HCT116 (cell line): ENCODE measurements around the gene GRK5. TPM values are rescaled to one million over a fixed set of nuclear protein-coding genes. Genes with fewer than 3 reads are reported as not detected.

Experiments used
- ATAC-seq: fragments of 200-7000 bp; cut with Tn5 transposase; 2 replicates; pipeline ENCODE4 v1.9.1; 2020; ENCODE audit warnings: mild to moderate bottlenecking, moderate library complexity
- BruUV-seq: library from RNA; stranded (reverse); fragments of 400-500 nt; replicated peaks from 2 replicates; lab custom pipeline; 2021; lab: Mats Ljungman, UMichigan
- CTCF ChIA-PET: fragments of 300-600 bp; sonication (Branson Sonifier 250); formaldehyde crosslinking; loops from one replicate; lab custom pipeline; 2021; ENCODE audit warnings: antibody characterized with exemption; lab: Charles Lee
- POLR2A ChIA-PET: fragments of 300-600, 350-600 bp; sonication (Branson Sonifier 250); formaldehyde crosslinking; loops from one replicate; lab custom pipeline; 2021; ENCODE audit warnings: antibody characterized with exemption; lab: Charles Lee
- RAD21 ChIA-PET, 2 experiments: fragments of 300-600 bp; sonication (Branson Sonifier 250); formaldehyde crosslinking; loops; one replicate each; lab custom pipeline; 2023; ENCODE audit warnings: low total read pairs in 2 of 2; ENCODE audit not compliant: uncharacterized antibody in 2 of 2, unreplicated experiment in 2 of 2, low non-redundant PET in 1 of 2; lab: Charles Lee
- DNase-seq: peaks from one replicate; pipeline ENCODE4 v3.0.0-alpha.2; 2010; ENCODE audit warnings: low read depth, low spot score
- H2AFZ ChIP-seq: fragments of 200-600 bp; shearing (Covaris generic), sonication (generic); 2 replicates; pipeline ENCODE4 v1.6.1; 2017; ENCODE audit warnings: low read depth, mixed run types, mixed read lengths, antibody characterized with exemption, low read length; ENCODE audit not compliant: poor library complexity, severe bottlenecking
- H3K27ac ChIP-seq: 2 replicates; pipeline ENCODE4 v1.5.1; 2012; ENCODE audit warnings: low read depth, low read length
- H3K27me3 ChIP-seq: fragments of 200-600 bp; sonication (generic); 2 replicates; pipeline ENCODE4 v1.6.1; 2016; ENCODE audit warnings: mixed run types, low read length, mixed read lengths; ENCODE audit not compliant: insufficient read depth
- H3K36me3 ChIP-seq, 2 experiments: fragments of 200-500 bp in 1 of 2; fragments of 200-600 bp in 1 of 2; sonication (Bioruptor generic) in 1 of 2; sonication (generic) in 1 of 2; 2 replicates each; pipeline versions ENCODE4 v1.5.1 to v1.6.1; 2014 to 2016; ENCODE audit warnings: low read length in 2 of 2, inconsistent platforms in 1 of 2, mixed read lengths in 1 of 2, mixed run types in 1 of 2; ENCODE audit not compliant: insufficient read depth in 2 of 2, control insufficient read depth in 1 of 2
- H3K4me1 ChIP-seq, 2 experiments: fragments of 200-600 bp in 1 of 2; sonication (generic) in 1 of 2; 2 replicates each; pipeline versions ENCODE4 v1.5.1 to v1.6.1; 2012 to 2017; ENCODE audit warnings: low read length in 2 of 2, inconsistent platforms in 1 of 2, mild to moderate bottlenecking in 1 of 2, mixed read lengths in 1 of 2, mixed run types in 1 of 2, moderate library complexity in 1 of 2; ENCODE audit not compliant: insufficient read depth in 2 of 2, control insufficient read depth in 1 of 2
- H3K4me2 ChIP-seq: fragments of 200-600 bp; sonication (generic); 2 replicates; pipeline ENCODE4 v1.6.1; 2017; ENCODE audit warnings: mixed run types, low read length, mixed read lengths
- H3K4me3 ChIP-seq, 2 experiments: fragments of 200-600 bp in 1 of 2; sonication (generic) in 1 of 2; replicated peaks in 1 of 2; 2 replicates each; pipeline ENCODE4 v1.5.1; 2011 to 2016; ENCODE audit warnings: low read length in 2 of 2, control low read depth in 1 of 2, low read depth in 1 of 2, mild to moderate bottlenecking in 1 of 2, mixed read lengths in 1 of 2, mixed run types in 1 of 2
- H3K79me2 ChIP-seq: fragments of 200-600 bp; sonication (generic); 2 replicates; pipeline ENCODE4 v1.6.1; 2017; ENCODE audit warnings: mild to moderate bottlenecking, mixed run types, low read length, moderate library complexity, mixed read lengths; ENCODE audit not compliant: insufficient read depth
- H3K9ac ChIP-seq: fragments of 200-600 bp; sonication (generic); 2 replicates; pipeline ENCODE4 v1.6.1; 2016; ENCODE audit warnings: low read length, mixed read lengths
- H3K9me2 ChIP-seq: fragments of 200-600 bp; sonication (generic), shearing (Covaris generic); 2 replicates; pipeline ENCODE4 v1.6.1; 2017; ENCODE audit warnings: mixed run types, mild to moderate bottlenecking, moderate library complexity; ENCODE audit not compliant: insufficient read depth
- H3K9me3 ChIP-seq, 2 experiments: fragments of 200-500 bp in 1 of 2; fragments of 200-600 bp in 1 of 2; sonication (Bioruptor generic) in 1 of 2; sonication (generic) in 1 of 2; 2 replicates each; pipeline ENCODE4 v1.6.1; 2014 to 2017; ENCODE audit warnings: low read length in 2 of 2, mixed read lengths in 2 of 2, inconsistent platforms in 1 of 2, low read depth in 1 of 2, mild to moderate bottlenecking in 1 of 2, mixed run types in 1 of 2, moderate library complexity in 1 of 2; ENCODE audit not compliant: control insufficient read depth in 1 of 2, insufficient read depth in 1 of 2
- H4K20me1 ChIP-seq: fragments of 200-600 bp; sonication (generic), shearing (Covaris generic); 2 replicates; pipeline ENCODE4 v1.6.1; 2017; ENCODE audit warnings: mixed run types, mild to moderate bottlenecking, moderate library complexity; ENCODE audit not compliant: insufficient read depth
- CBX3 ChIP-seq: IDR thresholded peaks from 2 replicates; pipeline ENCODE4 v1.6.1; 2012; ENCODE audit warnings: low read depth
- CEBPB ChIP-seq: IDR thresholded peaks from 2 replicates; pipeline ENCODE4 v1.6.1; 2012; ENCODE audit warnings: low read depth
- ELF1 ChIP-seq: IDR thresholded peaks from 2 replicates; pipeline ENCODE4 v1.6.1; 2012; ENCODE audit warnings: low read depth, borderline replicate concordance
- EZH2 ChIP-seq: fragments of 200-600 bp; sonication (generic); IDR thresholded peaks from 2 replicates; pipeline ENCODE4 v1.6.1; 2017; ENCODE audit warnings: antibody characterized with exemption, mixed run types
- POLR2A ChIP-seq: IDR thresholded peaks from 2 replicates; pipeline ENCODE4 v1.7.0; 2011; ENCODE audit warnings: borderline replicate concordance; ENCODE audit not compliant: insufficient read depth, insufficient read length; ENCODE audit errors: extremely low read depth
- POLR2AphosphoS5 ChIP-seq: IDR thresholded peaks from 2 replicates; pipeline ENCODE4 v1.6.1; 2011; ENCODE audit warnings: mild to moderate bottlenecking, low read depth, low read length, moderate library complexity
- SP1 ChIP-seq: IDR thresholded peaks from 2 replicates; pipeline ENCODE4 v1.6.1; 2012; ENCODE audit warnings: low read depth
- TCF7L2 ChIP-seq: IDR thresholded peaks from 2 replicates; pipeline ENCODE4 v1.7.0; 2011; ENCODE audit warnings: borderline replicate concordance, inconsistent platforms; ENCODE audit not compliant: insufficient read depth, insufficient read length; ENCODE audit errors: extremely low read depth
- YY1 ChIP-seq: IDR thresholded peaks from 2 replicates; pipeline ENCODE4 v1.6.1; 2011; ENCODE audit warnings: low read length, low read depth, moderate library complexity, mild to moderate bottlenecking; ENCODE audit not compliant: insufficient replicate concordance; ENCODE audit errors: extremely low read depth
- ZFX ChIP-seq: fragments of 450-650 bp; IDR thresholded peaks from 2 replicates; pipeline ENCODE4 v1.6.1; 2017
- intact Hi-C: fragments of 100-400 bp; cut with micrococcal nuclease; formaldehyde crosslinking; loops from 2 replicates; pipeline ENCODE4 v1.10.0; 2022
- total RNA-seq: library from RNA; stranded (reverse); gene quantifications from one replicate; pipeline ENCODE4 v1.2.1, GENCODE V29; 2021; ENCODE audit not compliant: unreplicated experiment
- TF ChIP-seq, protein P1 (sequence below): IDR thresholded peaks from 2 replicates; pipeline ENCODE4 v1.6.1; 2012; ENCODE audit warnings: low read depth
- TF ChIP-seq, protein P2 (sequence below): IDR thresholded peaks from 2 replicates; pipeline ENCODE4 v1.6.1; 2011; ENCODE audit warnings: mild to moderate bottlenecking, low read length, moderate library complexity; ENCODE audit not compliant: insufficient replicate concordance; ENCODE audit errors: extremely low read depth
- TF ChIP-seq, protein P3 (sequence below), 3 experiments: fragments of 200-600 bp in 1 of 3; sonication (generic) in 1 of 3; IDR thresholded peaks in 2 of 3; conservative IDR thresholded peaks in 1 of 3; 2 replicates each; pipeline ENCODE4 v1.5.1; 2012 to 2017; ENCODE audit warnings: low read depth in 2 of 3, low read length in 2 of 3, antibody characterized with exemption in 1 of 3, borderline replicate concordance in 1 of 3, control low read depth in 1 of 3, mild to moderate bottlenecking in 1 of 3, mixed read lengths in 1 of 3, mixed run types in 1 of 3, moderate library complexity in 1 of 3; ENCODE audit not compliant: insufficient read depth in 1 of 3

Gene GRK5
- total RNA-seq, 1 experiment from 2014 or later = 7.3 TPM

DNA sequence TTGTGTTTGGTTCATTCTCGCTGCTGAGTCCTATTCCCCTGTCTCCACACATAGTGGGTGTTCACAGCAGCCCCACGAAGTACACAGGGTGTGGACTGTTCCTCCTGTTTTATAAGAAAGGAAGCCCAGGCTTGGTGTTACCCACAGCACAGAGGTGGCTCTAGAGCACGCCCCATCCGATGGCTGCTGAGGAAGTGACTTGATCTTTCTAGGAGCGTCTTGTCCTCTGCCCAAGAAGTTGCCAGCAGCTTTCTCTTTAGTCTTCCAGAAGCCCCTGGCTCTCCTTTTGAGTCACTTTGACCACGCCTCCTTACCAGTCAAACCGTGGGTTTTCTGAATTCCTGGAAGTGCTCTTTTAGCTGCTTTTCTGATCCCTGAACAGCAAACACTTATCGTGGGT, 94.0 kb downstream of the GRK5 start:
- ChIA-PET RAD21 (no interaction called here), CTCF (no interaction called here), POLR2A (no interaction called here)
- no peaks in the 10 kb centered on the region for H3K79me2 ChIP-seq
- H3K4me3 ChIP-seq = no peak overlapping the region
- H3K9me3 ChIP-seq = peaks cover 0 to 3% of the 10 kb centered on the region in 2 experiments; a peak in 1 of 4 replicates
- no peaks in the 10 kb centered on the region for H3K36me3 ChIP-seq
- peaks cover 24 to 76% of the 10 kb centered on the region in 2 experiments for H3K4me1 ChIP-seq
- ATAC-seq (no peak), DNase-seq (no peak)
- no peaks in the 10 kb centered on the region for H3K27me3 ChIP-seq
- intact Hi-C loops = no loop called here
- H4K20me1 ChIP-seq = no peaks in the 10 kb centered on the region
- H3K9ac ChIP-seq = no peak overlapping the region
- H3K9me2 ChIP-seq = no peaks in the 10 kb centered on the region
- no peak overlapping the region for H3K27ac ChIP-seq
- BruUV-seq = no TSS peak
- no peak overlapping the region for H2AFZ ChIP-seq
- no peak for TF ChIP-seq ZFX
- TF ChIP-seq CEBPB = no peak
- TF ChIP-seq CBX3 = no peak
- TF ChIP-seq, protein P1, sequence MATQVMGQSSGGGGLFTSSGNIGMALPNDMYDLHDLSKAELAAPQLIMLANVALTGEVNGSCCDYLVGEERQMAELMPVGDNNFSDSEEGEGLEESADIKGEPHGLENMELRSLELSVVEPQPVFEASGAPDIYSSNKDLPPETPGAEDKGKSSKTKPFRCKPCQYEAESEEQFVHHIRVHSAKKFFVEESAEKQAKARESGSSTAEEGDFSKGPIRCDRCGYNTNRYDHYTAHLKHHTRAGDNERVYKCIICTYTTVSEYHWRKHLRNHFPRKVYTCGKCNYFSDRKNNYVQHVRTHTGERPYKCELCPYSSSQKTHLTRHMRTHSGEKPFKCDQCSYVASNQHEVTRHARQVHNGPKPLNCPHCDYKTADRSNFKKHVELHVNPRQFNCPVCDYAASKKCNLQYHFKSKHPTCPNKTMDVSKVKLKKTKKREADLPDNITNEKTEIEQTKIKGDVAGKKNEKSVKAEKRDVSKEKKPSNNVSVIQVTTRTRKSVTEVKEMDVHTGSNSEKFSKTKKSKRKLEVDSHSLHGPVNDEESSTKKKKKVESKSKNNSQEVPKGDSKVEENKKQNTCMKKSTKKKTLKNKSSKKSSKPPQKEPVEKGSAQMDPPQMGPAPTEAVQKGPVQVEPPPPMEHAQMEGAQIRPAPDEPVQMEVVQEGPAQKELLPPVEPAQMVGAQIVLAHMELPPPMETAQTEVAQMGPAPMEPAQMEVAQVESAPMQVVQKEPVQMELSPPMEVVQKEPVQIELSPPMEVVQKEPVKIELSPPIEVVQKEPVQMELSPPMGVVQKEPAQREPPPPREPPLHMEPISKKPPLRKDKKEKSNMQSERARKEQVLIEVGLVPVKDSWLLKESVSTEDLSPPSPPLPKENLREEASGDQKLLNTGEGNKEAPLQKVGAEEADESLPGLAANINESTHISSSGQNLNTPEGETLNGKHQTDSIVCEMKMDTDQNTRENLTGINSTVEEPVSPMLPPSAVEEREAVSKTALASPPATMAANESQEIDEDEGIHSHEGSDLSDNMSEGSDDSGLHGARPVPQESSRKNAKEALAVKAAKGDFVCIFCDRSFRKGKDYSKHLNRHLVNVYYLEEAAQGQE = no peak
- TF ChIP-seq SP1 = no peak
- no peak for TF ChIP-seq POLR2A
- TF ChIP-seq TCF7L2 = no peak
- TF ChIP-seq, protein P2, sequence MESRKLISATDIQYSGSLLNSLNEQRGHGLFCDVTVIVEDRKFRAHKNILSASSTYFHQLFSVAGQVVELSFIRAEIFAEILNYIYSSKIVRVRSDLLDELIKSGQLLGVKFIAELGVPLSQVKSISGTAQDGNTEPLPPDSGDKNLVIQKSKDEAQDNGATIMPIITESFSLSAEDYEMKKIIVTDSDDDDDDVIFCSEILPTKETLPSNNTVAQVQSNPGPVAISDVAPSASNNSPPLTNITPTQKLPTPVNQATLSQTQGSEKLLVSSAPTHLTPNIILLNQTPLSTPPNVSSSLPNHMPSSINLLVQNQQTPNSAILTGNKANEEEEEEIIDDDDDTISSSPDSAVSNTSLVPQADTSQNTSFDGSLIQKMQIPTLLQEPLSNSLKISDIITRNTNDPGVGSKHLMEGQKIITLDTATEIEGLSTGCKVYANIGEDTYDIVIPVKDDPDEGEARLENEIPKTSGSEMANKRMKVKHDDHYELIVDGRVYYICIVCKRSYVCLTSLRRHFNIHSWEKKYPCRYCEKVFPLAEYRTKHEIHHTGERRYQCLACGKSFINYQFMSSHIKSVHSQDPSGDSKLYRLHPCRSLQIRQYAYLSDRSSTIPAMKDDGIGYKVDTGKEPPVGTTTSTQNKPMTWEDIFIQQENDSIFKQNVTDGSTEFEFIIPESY = no peak
- TF ChIP-seq, protein P3, sequence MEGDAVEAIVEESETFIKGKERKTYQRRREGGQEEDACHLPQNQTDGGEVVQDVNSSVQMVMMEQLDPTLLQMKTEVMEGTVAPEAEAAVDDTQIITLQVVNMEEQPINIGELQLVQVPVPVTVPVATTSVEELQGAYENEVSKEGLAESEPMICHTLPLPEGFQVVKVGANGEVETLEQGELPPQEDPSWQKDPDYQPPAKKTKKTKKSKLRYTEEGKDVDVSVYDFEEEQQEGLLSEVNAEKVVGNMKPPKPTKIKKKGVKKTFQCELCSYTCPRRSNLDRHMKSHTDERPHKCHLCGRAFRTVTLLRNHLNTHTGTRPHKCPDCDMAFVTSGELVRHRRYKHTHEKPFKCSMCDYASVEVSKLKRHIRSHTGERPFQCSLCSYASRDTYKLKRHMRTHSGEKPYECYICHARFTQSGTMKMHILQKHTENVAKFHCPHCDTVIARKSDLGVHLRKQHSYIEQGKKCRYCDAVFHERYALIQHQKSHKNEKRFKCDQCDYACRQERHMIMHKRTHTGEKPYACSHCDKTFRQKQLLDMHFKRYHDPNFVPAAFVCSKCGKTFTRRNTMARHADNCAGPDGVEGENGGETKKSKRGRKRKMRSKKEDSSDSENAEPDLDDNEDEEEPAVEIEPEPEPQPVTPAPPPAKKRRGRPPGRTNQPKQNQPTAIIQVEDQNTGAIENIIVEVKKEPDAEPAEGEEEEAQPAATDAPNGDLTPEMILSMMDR (IDR thresholded peaks at IDR 0.05 in 2 of 3, conservative IDR thresholded peaks at IDR 0.05 in 1 of 3; ENCODE audit: borderline replicate concordance in 1 of 3, insufficient read depth in 1 of 3, low read depth in 2 of 3, low read length in 2 of 3) = no peak
- no peak for TF ChIP-seq EZH2
- TF ChIP-seq POLR2AphosphoS5 = no peak
- TF ChIP-seq YY1 = no peak
- TF ChIP-seq ELF1 = no peak
- 0 out of 2 replicates have a peak overlapping the region, but pooled peaks have one; percentile 1 for H3K4me2 ChIP-seq
